GM23338 (cell line): ENCODE data around the gene MAGOH.

Experiments used
- CREB1 ChIP-seq: fragments of 250-450 bp; sonication (Bioruptor Pico); IDR thresholded peaks from 2 replicates; pipeline ENCODE4 v1.5.0; 2020; ENCODE audit warnings: low read depth, mild to moderate bottlenecking, moderate library complexity
- EZH2 ChIP-seq: fragments of 200-600 bp; sonication (generic); IDR thresholded peaks from one replicate; pipeline ENCODE4 v1.8.0; 2017; ENCODE audit warnings: antibody characterized with exemption, mild to moderate bottlenecking, low read depth; ENCODE audit not compliant: unreplicated experiment
- EZH2phosphoT487 ChIP-seq: fragments of 200-600 bp; sonication (generic); IDR thresholded peaks from one replicate; pipeline ENCODE4 v1.8.1; 2018; ENCODE audit warnings: antibody characterized with exemption; ENCODE audit not compliant: unreplicated experiment
- JUNB ChIP-seq: IDR thresholded peaks from one replicate; pipeline ENCODE4 v1.6.1; 2016; ENCODE audit warnings: antibody characterized with exemption; ENCODE audit not compliant: unreplicated experiment
- POLR2AphosphoS5 ChIP-seq: IDR thresholded peaks from 2 replicates; pipeline ENCODE4 v1.6.1; 2016; ENCODE audit warnings: antibody characterized with exemption, low read depth
- REST ChIP-seq: IDR thresholded peaks from one replicate; pipeline ENCODE4 v1.6.1; 2018; ENCODE audit warnings: antibody characterized with exemption; ENCODE audit not compliant: unreplicated experiment
- STAT1 ChIP-seq: IDR thresholded peaks from one replicate; pipeline ENCODE4 v1.6.1; 2016; ENCODE audit warnings: antibody characterized with exemption; ENCODE audit not compliant: unreplicated experiment
- ZNF114 ChIP-seq: fragments of 250-450 bp; sonication (Bioruptor Pico); IDR thresholded peaks from 2 replicates; pipeline ENCODE4 v1.5.0; 2020; ENCODE audit warnings: mild to moderate bottlenecking, moderate library complexity
- ZNF331 ChIP-seq: fragments of 250-450 bp; sonication (Bioruptor Pico); IDR thresholded peaks from 2 replicates; pipeline ENCODE4 v1.5.0; 2020; ENCODE audit warnings: low read depth, mild to moderate bottlenecking, moderate library complexity
- TF ChIP-seq, protein P1 (sequence below), 2 experiments: fragments of 200-600 bp in 1 of 2; sonication (generic) in 1 of 2; conservative IDR thresholded peaks; 2 replicates each; pipeline versions ENCODE4 v1.5.1 to v1.6.1; 2016 to 2017; ENCODE audit warnings: antibody characterized with exemption in 2 of 2, low read depth in 2 of 2, mild to moderate bottlenecking in 2 of 2, moderate library complexity in 1 of 2
- TF ChIP-seq, protein P2 (sequence below): IDR thresholded peaks from 2 replicates; pipeline ENCODE4 v1.6.1; 2016; ENCODE audit warnings: antibody characterized with exemption
- TF ChIP-seq, protein P3 (sequence below): fragments of 250-450 bp; sonication (Bioruptor Pico); IDR thresholded peaks from 2 replicates; pipeline ENCODE4 v1.5.0; 2020; ENCODE audit warnings: mild to moderate bottlenecking, moderate library complexity

- TF ChIP-seq, protein P1, sequence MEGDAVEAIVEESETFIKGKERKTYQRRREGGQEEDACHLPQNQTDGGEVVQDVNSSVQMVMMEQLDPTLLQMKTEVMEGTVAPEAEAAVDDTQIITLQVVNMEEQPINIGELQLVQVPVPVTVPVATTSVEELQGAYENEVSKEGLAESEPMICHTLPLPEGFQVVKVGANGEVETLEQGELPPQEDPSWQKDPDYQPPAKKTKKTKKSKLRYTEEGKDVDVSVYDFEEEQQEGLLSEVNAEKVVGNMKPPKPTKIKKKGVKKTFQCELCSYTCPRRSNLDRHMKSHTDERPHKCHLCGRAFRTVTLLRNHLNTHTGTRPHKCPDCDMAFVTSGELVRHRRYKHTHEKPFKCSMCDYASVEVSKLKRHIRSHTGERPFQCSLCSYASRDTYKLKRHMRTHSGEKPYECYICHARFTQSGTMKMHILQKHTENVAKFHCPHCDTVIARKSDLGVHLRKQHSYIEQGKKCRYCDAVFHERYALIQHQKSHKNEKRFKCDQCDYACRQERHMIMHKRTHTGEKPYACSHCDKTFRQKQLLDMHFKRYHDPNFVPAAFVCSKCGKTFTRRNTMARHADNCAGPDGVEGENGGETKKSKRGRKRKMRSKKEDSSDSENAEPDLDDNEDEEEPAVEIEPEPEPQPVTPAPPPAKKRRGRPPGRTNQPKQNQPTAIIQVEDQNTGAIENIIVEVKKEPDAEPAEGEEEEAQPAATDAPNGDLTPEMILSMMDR (conservative IDR thresholded peaks at IDR 0.05; ENCODE audit: low read depth in 2 of 2), result no peak
- TF ChIP-seq CREB1 (CRISPR knock-in tag) (no peak), EZH2 (no peak), REST (no peak), EZH2phosphoT487 (no peak), ZNF114 (CRISPR knock-in tag) (no peak), POLR2AphosphoS5 (no peak), JUNB (no peak), ZNF331 (CRISPR knock-in tag) (no peak), STAT1 (no peak)
- TF ChIP-seq, protein P2, sequence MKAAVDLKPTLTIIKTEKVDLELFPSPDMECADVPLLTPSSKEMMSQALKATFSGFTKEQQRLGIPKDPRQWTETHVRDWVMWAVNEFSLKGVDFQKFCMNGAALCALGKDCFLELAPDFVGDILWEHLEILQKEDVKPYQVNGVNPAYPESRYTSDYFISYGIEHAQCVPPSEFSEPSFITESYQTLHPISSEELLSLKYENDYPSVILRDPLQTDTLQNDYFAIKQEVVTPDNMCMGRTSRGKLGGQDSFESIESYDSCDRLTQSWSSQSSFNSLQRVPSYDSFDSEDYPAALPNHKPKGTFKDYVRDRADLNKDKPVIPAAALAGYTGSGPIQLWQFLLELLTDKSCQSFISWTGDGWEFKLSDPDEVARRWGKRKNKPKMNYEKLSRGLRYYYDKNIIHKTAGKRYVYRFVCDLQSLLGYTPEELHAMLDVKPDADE, result no peak
- TF ChIP-seq, protein P3, sequence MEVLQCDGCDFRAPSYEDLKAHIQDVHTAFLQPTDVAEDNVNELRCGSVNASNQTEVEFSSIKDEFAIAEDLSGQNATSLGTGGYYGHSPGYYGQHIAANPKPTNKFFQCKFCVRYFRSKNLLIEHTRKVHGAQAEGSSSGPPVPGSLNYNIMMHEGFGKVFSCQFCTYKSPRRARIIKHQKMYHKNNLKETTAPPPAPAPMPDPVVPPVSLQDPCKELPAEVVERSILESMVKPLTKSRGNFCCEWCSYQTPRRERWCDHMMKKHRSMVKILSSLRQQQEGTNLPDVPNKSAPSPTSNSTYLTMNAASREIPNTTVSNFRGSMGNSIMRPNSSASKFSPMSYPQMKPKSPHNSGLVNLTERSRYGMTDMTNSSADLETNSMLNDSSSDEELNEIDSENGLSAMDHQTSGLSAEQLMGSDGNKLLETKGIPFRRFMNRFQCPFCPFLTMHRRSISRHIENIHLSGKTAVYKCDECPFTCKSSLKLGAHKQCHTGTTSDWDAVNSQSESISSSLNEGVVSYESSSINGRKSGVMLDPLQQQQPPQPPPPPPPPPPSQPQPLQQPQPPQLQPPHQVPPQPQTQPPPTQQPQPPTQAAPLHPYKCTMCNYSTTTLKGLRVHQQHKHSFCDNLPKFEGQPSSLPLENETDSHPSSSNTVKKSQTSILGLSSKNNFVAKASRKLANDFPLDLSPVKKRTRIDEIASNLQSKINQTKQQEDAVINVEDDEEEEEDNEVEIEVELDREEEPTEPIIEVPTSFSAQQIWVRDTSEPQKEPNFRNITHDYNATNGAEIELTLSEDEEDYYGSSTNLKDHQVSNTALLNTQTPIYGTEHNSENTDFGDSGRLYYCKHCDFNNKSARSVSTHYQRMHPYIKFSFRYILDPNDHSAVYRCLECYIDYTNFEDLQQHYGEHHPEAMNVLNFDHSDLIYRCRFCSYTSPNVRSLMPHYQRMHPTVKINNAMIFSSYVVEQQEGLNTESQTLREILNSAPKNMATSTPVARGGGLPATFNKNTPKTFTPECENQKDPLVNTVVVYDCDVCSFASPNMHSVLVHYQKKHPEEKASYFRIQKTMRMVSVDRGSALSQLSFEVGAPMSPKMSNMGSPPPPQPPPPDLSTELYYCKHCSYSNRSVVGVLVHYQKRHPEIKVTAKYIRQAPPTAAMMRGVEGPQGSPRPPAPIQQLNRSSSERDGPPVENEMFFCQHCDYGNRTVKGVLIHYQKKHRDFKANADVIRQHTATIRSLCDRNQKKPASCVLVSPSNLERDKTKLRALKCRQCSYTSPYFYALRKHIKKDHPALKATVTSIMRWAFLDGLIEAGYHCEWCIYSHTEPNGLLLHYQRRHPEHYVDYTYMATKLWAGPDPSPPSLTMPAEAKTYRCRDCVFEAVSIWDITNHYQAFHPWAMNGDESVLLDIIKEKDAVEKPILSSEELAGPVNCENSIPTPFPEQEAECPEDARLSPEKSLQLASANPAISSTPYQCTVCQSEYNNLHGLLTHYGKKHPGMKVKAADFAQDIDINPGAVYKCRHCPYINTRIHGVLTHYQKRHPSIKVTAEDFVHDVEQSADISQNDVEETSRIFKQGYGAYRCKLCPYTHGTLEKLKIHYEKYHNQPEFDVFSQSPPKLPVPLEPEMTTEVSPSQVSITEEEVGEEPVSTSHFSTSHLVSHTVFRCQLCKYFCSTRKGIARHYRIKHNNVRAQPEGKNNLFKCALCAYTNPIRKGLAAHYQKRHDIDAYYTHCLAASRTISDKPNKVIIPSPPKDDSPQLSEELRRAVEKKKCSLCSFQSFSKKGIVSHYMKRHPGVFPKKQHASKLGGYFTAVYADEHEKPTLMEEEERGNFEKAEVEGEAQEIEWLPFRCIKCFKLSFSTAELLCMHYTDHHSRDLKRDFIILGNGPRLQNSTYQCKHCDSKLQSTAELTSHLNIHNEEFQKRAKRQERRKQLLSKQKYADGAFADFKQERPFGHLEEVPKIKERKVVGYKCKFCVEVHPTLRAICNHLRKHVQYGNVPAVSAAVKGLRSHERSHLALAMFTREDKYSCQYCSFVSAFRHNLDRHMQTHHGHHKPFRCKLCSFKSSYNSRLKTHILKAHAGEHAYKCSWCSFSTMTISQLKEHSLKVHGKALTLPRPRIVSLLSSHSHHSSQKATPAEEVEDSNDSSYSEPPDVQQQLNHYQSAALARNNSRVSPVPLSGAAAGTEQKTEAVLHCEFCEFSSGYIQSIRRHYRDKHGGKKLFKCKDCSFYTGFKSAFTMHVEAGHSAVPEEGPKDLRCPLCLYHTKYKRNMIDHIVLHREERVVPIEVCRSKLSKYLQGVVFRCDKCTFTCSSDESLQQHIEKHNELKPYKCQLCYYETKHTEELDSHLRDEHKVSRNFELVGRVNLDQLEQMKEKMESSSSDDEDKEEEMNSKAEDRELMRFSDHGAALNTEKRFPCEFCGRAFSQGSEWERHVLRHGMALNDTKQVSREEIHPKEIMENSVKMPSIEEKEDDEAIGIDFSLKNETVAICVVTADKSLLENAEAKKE, result no peak
Measured at GRCh38 chr1:53244141-53244540, 5.8 kb upstream of the MAGOH start.
